GM23338 (cell line): Measurements from ENCODE around the gene TAF13.
"Not testable (repeated sequence)": the region's sequence is repeated elsewhere in the genome, so short reads cannot be mapped to it uniquely, and the experiment has no call there.

Source experiments
- EZH2 ChIP-seq: fragments of 200-600 bp; sonication (generic); IDR thresholded peaks from one replicate; pipeline ENCODE4 v1.8.0; 2017; ENCODE audit warnings: antibody characterized with exemption, mild to moderate bottlenecking, low read depth; ENCODE audit not compliant: unreplicated experiment
- TF ChIP-seq, protein P1 (sequence below), 2 experiments: fragments of 200-600 bp in 1 of 2; sonication (generic) in 1 of 2; conservative IDR thresholded peaks; 2 replicates each; pipeline versions ENCODE4 v1.5.1 to v1.6.1; 2016 to 2017; ENCODE audit warnings: antibody characterized with exemption in 2 of 2, low read depth in 2 of 2, mild to moderate bottlenecking in 2 of 2, moderate library complexity in 1 of 2

DNA sequence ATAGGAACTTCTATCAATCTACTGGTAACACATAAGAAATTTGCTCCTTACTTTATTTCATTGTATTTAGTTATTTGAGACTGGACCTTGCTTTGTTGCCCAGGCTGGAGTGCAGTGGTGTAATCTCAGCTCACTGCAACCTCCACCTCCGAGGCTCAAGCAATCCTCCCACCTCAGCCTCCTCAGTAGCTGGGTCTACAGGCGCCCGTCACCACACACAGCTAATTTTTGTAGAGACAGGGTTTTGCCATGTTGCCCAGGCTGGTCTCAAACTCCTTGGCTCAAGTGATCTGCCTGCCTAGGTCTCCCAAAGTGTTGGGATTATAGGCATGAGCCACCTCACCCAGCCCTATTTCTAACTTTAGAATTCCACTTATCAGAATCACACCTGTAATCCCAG is 23.7 kb downstream of the TAF13 start:
- TF ChIP-seq, protein P1, sequence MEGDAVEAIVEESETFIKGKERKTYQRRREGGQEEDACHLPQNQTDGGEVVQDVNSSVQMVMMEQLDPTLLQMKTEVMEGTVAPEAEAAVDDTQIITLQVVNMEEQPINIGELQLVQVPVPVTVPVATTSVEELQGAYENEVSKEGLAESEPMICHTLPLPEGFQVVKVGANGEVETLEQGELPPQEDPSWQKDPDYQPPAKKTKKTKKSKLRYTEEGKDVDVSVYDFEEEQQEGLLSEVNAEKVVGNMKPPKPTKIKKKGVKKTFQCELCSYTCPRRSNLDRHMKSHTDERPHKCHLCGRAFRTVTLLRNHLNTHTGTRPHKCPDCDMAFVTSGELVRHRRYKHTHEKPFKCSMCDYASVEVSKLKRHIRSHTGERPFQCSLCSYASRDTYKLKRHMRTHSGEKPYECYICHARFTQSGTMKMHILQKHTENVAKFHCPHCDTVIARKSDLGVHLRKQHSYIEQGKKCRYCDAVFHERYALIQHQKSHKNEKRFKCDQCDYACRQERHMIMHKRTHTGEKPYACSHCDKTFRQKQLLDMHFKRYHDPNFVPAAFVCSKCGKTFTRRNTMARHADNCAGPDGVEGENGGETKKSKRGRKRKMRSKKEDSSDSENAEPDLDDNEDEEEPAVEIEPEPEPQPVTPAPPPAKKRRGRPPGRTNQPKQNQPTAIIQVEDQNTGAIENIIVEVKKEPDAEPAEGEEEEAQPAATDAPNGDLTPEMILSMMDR (conservative IDR thresholded peaks at IDR 0.05; ENCODE audit: low read depth in 2 of 2): not testable (repeated sequence)
- not testable (repeated sequence) for TF ChIP-seq EZH2
